T-helper 2 cell (primary cell): Measurements from ENCODE around the gene SCNN1B.
"Not testable (repeated sequence)": the region's sequence is repeated elsewhere in the genome, so short reads cannot be mapped to it uniquely, and the experiment has no call there.

ENCODE experiments used
- DNase-seq, 5 experiments: peaks; one replicate each; pipeline versions ENCODE4 v3.0.0 to v3.0.0-alpha.2; 2012 to 2022

Gene SCNN1B

GRCh38 chr16:23384878-23385277 is 82.8 kb downstream of the SCNN1B start:
- DNase-seq, result no peak

DNA sequence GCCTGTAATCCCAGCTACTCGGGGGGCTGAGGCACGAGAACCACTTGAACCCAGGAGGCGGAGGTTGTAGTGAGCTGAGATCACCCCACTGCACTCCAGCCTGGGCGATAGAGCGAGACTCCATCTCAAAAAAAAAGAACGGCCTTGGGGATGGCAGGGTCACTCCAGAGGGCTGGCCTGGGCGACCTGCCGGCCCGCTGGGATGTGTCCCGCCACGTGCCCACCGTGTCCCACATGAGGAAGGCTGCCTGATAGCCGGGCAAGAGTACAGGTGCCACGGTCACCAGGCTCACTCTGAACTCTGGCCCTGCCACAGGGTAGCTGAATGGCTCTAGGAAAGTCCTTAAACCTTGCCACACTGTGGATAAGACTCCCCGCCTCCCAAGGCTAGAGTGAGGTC is 83.3 kb downstream of the SCNN1B start:
- DNase-seq, result no peak

- no peak for DNase-seq
These were observed 85.6 kb downstream of the SCNN1B start for GRCh38 chr16:23387666-23388065.

GRCh38 chr16:23388786-23389185 is 86.7 kb downstream of the SCNN1B start:
- no peak for DNase-seq

GRCh38 chr16:23389201-23389600 is 87.1 kb downstream of the SCNN1B start:
- DNase-seq, result no peak

DNA sequence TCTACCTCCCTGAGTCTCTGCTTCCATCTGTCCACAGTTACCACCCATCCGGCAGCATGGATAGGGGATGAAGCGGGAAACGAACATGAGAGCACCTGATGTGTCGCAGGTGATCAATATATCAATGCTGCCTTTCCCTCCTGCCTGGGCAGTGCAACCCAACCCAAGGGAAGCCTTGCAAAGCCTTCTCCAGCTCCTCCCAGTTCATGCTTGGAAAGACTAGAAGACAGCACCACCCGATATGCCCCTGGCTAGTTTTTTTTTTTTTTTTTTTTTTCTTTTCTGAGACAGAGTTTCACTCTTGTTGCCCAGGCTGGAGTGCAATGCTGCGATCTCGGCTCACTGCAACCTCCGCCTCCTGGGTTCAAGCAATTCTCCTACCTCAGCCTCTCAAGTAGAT is 87.8 kb downstream of the SCNN1B start:
- not testable (repeated sequence) for DNase-seq

DNA sequence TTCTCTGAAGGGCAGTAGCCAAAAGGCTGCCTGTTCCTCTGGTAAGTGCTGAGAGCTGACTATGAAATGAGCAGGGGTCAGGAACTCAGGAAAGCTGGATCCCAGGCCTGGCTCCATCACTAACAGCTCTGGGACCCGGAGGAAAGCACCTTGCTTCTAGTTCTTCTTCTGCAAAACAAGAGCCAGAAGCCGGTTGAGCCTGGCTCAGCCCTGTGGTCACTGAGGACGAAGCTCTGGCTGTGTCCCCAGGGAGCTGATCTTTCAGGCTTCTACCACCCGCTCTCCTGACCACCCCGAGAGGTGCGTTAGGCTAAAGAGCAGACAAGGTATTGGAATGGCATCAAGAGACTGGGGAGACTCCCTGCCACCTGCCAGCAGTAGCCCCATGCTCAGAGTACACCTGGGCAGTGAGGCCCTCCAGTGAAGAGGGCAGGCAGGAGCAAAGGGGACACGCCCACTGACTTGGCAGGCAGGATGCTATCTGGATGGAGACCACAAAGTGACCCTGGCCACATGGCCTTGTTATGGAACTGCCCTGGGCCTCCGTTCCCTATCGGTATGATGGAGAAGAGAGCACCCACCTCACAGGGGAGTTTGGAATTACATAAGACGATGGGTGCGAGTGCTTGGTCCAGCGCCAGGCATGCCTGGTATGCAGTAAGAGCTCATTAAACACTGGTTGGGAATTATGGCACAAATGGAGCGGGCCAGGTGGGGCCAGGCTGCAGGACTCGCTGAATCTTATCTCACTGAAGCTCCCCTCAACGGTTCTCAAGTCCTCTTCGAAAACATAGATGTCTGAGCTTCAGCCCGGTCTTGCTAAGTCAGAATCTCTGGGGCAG is 89.5 kb downstream of the SCNN1B start:
- DNase-seq, result no peak

DNA sequence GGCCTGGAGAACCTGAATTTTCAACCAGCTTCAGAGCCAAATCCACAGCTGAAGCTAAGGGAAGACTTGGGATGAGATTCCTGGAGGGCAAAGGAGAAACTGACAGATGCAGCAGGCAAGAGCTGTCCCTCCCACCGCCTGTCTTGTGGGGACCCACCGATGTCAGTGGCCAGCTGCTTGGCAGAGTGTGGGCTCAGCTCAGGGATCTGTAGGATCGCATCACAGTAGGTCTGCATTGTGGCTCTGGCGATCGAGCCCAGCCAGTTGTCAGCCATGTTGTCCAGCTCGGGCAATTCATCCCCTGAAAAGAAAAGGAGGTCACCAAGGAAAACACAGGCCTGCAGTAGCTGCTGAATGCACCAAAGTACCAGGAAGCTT is 90.1 kb downstream of the SCNN1B start:
- DNase-seq, result no peak

GRCh38 chr16:23394141-23394831 is 92.2 kb downstream of the SCNN1B start:
- no peak for DNase-seq

GRCh38 chr16:23395732-23396131 is 93.6 kb downstream of the SCNN1B start:
- no peak for DNase-seq

DNA sequence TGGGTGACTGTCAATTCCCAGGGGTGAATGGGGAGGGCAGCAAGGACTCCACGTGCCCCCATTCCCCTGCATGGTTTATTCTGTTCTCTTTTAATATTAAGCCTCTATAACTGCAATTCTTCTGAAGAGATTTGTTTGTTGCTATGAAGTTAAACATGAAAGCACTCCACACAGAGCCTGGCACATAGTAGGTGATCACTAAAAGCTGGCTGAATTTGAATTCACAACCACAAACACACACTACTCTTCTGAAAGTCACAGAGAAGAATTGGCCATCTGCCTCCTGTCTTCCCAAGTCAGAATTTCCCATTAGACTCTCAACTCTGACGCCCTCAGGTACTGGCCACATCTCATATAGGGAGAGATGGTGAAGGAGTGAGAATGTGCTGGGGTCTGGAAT is 95.4 kb downstream of the SCNN1B start:
- no peak for DNase-seq

GRCh38 chr16:23398987-23399805 is 97.1 kb downstream of the SCNN1B start:
- DNase-seq, result no peak

DNA sequence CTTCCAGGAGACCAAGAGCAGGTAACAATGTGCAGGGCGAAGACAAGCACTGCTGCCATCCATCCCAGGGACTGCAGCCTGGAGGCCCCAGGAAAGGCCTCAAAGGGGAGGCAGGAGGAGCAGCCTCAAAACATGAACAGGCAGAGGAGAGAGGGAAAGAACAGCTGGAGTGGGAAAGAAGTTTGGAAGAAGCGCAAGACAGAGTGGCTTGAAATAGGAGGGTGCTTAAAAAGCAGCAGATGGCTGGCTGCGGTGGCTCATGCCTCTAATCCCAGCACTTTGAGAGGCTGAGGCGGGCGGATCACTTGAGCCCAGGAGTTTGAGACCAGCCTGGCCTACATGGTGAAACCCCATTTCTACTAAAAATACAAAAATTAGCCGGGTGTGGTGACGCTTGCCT is 98.3 kb downstream of the SCNN1B start:
- not testable (repeated sequence) for DNase-seq

GRCh38 chr16:23401139-23401538 is 99.0 kb downstream of the SCNN1B start:
- DNase-seq, result no peak

DNA sequence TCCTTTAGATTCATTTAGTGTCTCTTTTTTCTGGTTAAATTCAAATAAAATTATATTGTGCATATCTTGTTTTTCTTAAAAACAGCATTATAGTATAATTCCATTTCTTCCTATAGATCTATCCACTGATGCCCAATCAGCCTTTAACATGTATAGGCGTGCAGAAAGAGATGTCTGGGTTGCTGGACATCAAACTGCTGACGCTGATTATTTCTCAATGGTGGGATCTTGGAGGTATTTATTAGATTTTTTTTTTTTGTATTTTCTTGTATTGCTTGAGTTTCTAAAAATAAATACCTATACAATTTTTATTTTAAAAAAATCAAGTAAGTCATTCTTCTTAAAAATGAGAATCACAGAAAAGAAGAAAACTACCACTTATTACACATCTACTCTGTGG is 100.0 kb downstream of the SCNN1B start:
- no peak for DNase-seq

- DNase-seq, result no peak
These were observed 101.4 kb downstream of the SCNN1B start for GRCh38 chr16:23403547-23403946.

GRCh38 chr16:23406024-23406423 is 103.9 kb downstream of the SCNN1B start:
- DNase-seq, result no peak

DNA sequence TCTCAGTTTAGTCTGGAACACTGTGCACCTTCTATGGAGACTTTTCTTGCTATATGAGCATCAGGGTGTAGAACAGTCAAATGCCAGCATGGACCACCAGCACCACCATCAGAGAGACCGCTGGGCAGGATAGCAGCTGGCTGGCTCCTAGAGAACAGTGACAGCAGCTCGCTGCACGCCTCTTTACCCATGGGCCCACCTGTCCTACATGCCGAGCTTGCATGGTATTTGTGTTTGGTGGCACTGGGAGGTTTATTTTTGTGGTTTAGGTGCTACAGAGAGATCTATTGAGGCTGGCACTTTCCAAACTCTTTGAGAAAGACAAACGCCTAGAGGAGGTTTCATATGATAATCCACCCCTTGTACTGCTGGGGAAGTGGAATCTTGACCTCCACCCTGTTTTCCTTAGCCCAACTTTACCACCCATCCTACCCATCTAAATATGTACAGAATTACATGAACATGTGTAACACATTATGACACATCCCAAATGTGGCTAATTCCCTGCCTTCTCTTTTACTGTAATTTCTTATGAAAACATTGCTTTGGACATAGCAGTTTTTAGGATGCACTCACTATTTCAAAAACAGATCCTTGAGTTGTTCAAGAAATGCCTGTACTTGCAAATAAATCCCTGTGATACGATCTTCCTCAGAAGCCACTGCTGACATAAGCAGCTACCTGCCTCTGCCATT is 104.6 kb downstream of the SCNN1B start:
- peak in 1 of 5 experiments; percentile 19 for DNase-seq

DNA sequence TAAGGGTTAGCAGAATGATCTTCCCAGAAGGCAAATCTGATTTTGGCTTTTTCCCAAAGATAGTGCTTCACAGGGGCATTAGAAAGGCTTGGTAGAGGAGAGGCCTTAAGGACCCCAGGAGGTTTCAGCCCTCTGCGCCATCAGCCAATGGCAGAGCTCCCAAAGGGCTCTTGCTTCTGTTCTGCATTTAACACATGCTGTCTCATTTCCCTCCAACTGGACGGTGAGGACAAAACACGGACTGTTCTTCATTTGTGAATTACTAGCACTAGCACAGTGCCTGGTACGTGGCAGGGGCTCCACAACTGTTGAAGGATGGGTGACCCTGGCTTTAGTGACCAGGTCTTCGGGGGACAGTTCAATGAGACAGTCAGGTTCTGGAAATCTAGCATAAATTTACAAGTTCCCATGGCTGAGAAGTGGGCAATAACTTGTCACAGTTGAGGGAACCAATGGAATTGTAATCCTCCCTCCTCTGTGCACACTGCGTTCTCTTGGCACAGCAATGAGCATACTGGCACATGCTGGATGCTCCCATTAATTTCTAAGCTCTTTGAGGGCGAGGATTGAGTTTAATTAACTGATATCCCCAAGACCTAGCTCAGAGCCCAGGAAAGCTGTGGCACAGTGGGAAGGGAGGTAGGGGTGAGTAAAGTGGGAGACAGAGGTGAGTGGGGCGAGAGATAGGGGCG is 105.5 kb downstream of the SCNN1B start:
- DNase-seq, result no peak

DNA sequence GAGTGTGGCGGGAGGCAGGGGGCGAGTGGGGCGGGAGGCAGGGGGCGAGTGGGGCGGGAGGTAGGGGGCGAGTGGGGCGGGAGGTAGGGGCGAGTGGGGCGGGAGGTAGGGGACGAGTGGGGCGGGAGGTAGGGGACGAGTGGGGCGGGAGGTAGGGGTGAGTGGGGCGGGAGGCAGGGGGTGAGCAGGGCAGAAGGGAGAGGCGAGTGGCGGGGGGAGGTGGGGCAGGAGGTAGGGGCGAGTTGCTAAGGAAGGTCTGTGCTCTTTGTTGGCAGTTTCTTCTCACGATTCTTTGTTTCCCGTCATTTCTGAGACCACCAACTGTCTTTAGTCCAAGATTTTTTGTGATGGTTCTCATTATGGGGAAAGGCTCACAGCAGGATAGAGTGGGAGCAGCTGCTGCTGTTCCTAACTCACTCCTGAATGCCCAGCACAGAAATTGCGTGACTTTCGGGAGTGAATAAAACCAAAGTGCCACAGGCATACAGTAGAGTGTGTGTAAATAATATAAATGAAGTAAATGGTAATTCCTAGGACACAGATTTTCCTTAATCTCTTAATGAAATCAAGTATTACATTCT is 106.2 kb downstream of the SCNN1B start:
- DNase-seq, result no peak

GRCh38 chr16:23408823-23409298 is 106.8 kb downstream of the SCNN1B start:
- peak in 1 of 5 experiments; percentile 22 for DNase-seq

- DNase-seq, result no peak
These were observed 107.4 kb downstream of the SCNN1B start for GRCh38 chr16:23409522-23409921.
